AML-193 (cell line): ENCODE data around the gene C22orf39.
"Not testable (repeated sequence)": the region's sequence is repeated elsewhere in the genome, so short reads cannot be mapped to it uniquely, and the experiment has no call there.

Source experiments
- DNase-seq, 2 experiments: peaks; one replicate each; lab custom pipeline; 2025; lab: John Stamatoyannopoulos, UW

The C22orf39 gene

DNA sequence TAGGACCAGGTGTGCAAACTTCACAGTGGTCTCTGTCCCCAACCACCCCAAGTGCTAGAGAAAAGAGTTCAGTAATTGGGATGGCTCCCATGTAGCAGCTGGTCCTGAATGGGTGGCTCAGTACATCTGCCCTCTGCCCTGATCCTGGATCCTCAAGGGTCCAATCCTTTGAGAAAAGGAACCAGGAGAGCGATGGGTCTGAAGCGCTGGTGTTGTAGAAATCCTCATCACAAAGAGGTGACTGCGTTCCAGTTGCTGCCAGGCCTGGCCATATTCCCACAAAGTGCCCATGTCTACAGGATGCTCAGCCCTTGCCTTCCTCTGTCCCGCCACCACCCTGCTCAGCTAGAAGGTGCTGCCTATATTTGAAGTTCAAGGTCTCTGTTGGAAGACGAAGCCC, 6.2 kb upstream of the C22orf39 start:
- DNase-seq = no peak

DNA sequence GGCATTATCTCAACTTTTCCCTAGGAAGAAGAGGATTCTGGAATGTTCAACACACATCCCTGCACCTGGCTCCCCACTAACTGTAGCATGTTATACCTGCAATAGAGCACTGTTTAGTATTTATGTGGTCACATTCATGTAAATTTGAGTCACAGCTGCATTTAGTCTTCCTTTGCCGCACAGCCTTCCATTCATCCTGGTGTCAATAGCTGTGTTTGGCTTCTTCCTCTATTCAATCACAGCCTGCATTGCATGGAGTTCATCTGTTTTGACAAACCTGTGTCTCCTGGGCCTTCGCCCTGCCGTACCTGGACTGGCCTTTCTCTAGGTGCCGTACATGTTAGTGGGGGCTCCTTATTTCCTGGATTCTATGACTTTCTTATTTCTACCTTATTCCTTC, 4.1 kb upstream of the C22orf39 start:
- no peak for DNase-seq

DNA sequence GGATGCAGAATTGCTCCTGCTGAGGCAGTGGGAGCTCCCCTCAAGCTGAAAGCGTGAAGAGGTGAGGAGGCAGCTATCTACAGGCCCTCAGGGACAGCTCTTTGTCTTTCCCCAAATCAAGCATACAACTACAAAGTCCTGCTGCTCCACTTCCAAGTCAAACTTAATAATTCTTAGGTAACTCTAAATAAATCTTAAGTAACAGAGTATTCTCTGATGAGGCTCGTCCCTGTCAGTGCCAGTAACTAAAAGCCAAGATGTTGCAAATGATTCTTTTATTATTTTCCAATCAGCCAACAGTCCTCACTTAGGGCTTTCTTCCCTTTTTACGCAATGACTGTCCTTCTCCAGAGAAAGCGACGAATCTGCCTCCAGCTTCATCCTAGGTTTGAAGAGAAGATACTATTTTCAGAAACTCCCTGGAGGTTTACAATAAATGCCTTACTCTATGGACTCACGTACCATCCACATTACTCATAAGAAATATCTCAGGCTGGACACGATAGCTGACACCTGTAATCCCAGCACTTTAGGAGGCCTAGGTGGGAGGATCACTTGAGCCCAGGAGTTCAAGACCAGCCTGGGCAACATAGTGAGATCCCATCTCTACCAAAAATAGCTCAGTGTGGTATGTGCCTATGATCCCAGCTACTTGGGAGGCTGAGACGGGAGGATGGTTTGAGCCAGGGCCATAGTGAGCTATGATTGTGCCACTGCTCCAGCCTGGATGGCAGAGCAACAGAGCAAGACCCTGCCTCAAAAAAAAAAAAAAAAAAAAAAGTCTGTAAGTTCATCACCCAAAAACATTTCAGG, 3.1 kb upstream of the C22orf39 start:
- no peak for DNase-seq

DNA sequence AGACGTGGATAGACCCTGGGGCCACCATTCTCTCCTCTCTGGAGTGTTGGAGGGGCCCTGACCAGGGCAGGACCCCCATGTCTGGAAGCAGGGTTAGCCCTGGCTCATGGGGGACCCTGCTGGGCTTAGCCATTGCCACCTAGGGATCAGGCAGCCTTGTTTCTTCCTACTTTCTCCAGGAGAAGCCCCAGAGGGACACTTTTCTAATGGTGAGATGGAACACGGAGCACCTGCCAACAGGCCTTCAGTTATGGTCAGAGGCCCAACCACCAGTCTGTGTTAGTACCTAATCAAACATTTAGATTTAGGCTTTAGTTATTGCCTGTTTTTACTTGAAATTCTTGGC, 1.9 kb upstream of the C22orf39 start:
- DNase-seq = no peak

DNA sequence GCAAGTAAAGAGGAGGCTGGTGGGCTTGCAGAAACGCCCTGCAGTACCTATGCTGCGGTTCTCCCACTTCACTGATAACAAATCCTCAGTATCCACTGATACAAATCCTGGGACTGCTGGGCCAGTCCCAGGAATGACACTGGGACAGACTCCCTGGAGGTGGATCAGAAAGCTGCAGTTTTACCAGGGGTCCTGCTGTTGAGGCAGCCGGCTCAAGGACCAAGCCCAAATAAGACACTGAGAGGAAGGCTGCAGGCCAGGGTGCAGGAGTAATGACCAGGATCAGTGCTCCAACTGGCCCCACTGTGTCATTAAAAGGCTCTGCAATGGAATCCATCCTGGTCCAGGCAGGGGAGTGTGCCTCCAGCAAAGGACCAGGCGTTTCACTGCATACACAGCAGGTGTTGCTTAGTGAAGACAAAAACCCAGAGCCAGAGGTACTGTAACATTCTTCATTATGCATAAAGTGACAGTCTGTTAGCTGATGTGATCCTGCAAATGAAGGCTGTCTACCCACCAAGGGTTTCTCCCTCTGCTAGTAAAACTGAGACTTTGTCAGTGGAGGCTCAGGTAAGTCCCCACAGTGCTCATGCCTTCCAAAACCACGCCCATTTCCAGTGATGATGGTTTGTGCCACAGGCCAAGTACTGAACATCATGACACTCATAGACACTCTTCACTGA, 1.4 kb upstream of the C22orf39 start:
- no peak for DNase-seq

DNA sequence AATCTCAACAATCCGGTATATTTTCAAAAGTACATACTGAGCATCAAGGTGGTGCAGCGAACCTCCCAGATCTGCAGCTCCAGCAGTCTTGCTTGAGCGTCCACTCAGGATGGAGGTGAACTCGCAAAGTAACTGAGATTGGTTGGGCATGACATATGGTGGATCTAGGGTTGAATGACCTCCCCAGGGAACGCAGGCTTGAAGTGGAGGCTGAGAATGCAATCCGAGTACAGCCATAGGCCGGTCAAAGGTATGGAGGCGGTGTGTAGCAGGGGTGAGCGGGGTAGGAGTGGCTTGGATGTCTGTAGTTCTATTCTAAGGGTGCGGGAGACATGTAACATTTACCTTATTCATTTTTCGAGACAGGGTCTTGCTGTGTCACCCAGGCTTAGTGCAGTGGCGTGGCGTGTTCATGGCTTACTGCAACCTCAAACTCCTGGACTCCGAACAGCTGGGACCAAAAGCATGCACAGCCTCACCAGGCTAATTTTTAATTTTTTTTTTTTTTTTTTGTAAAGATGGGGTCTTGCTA, 631 bp upstream of the C22orf39 start:
- DNase-seq = no peak

DNA sequence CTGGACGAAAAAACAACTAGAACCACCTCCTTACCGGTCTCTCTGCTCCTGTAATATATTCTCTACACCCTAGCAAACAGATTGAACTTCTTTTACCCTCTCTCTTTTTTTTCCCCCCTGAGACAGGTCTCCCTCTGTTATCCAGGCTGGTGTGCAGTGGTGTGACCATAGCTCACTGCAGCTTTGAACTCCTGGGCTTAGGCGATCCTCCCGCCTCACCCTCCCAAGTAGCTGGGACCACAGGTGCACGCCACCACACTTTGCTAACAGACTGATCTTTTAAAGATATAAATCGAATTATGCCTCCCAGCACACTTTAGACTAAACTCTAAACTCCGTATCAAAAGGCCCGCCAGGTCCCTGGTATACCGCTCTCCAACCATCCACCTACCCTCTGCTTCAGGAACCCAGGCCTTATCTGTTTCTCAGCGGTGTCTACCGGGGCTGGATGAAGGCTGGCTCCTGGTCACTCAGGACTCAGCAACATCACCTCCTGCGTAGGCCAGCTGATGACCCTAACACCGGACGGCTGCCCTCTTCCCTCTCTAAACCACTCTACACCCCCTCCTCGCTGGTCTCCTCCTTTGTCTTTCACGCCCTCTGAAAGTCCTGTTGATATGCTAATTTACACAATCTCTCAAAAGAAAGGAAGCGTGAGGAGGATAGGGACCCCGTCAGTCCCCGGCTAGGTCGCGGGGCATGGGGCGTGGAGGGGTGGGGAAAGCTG, 745 bp downstream of the C22orf39 start:
- DNase-seq = peak in 1 of 2 experiments; percentile 7

DNA sequence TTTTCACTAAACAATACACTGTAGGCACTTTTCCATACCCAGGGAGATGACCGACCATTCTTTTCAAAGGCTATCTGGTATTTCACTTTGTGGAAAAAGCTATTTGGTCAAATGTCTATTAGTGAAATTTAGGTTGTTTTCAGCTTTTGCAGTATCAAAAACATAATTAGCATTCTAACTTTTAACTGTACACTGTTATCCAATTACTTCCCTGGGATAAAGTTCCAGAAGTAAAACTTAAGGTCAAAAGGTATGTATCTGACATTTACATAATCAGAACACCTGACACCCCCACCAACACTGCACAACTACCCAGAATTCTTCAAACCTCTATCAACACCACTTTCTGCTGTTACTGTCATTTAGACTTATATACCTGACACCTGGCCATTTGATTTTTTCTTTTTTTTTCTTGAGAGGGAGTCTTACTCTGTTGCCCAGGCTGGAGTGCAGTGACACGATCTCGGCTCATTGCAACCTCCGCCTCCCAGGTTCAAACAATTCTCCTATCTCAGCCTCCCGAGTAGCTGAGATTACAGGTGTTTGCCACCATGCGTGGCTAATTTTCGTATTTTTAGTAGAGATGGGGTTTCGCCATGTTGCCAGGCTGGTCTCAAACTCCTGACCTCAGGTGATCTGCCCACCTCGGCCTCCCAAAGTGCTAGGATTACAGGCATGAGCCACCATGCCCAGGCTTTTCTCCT, 2.1 kb downstream of the C22orf39 start:
- DNase-seq = not testable (repeated sequence)

DNA sequence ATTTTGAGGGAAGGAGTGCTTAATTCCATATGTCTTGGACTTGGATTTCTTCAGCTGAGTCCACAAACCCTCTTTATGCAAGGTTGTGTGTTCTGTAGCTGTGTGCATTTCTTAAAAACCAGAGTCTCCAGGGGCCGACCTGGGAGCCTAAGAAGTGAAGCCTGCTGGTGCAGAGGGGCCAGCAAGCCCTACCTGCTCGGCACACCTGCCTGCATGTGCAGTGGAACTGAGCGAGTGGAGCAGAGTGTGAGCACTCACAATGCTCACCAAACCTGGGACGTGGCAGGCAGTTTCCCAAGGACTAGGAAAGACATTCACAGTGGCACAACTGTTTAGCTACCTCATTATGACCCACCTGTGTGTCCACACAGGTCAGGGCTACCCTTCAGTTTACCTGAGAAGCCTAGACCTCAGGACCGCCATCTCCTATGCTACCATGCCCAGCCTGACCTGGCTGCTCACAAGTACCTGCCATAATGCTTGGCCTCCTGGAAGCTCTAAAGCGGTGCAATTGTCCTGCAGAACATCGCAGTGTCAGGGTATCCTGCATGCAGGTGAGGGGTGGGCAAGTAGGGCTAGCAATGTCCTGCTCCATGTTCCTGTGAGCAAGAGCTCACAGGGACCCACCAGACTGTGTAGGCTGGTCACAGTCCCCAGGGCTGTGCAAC, 3.8 kb downstream of the C22orf39 start:
- DNase-seq = no peak

DNA sequence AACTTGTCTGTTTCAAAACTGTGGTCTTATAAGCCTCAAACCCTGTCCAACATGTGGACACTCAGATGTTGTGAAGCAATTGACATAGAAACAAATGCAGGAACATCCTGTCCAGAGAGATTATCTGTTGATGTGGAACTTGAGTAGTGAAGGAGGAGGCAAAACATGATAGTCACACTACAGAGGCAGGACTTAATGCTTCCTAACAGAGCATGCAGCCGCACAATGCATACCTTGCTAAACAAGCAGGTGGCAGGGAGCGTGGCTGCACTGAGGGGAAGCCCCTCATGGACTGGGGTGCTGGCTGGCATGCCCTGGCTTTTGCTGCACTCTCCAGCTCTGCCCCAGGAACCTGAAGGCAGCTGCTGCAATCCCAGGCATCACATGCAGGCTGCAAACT, 5.3 kb downstream of the C22orf39 start:
- no peak for DNase-seq

DNA sequence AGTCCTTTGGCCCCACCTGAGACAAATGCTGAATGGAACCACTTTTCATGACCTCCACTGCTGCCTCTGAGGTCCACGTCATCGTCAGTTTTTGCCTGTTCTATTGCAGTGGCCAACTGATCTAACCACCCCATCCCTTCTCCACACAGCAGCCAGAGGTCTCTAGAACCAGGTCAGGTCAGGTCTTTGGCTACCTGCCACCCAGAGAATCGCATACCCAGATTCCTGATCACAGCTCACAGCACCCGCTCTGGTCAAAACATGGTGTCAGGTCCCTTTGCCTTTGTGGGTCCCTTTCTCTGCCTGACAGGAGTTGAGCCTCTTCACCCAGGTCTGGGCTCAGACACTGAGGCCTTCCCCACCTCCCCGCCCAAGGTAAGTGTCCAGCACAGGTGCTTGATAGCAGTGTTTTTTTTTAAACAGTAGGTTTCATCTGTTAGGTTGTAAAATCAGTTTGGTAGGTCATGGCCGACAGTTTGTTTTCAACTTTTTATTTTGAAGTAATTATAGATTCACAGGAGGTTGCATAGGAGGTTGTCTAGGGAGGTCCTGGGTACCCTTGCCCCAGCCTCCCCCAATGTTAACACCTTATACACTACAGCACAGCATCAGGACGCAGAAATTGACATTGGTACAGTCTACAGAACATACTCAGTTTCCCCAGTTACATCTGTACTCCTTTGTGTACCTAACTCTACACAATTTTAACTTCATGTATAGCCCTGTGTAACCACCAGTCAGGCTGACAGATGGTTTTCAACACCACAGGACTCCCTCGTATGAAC, 6.9 kb downstream of the C22orf39 start:
- no peak for DNase-seq

DNA sequence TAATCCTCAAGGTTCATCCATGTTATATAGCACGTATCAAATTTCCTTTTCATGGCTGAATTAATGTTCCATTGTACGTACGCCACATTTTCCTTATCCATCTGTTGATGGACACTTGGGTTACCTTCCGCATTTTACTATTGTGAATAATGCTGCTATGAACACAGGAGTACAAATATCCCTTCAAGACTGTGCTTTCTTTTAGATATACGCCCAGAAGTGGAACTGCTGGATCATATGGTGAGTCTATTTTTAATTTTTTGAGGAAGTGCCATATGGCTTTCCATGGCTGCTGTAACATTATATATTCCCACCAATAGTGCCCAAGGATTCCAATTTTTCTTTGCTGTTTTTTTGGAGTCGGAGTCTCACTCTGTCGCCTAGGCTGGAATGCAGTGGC, 9.2 kb downstream of the C22orf39 start:
- DNase-seq = no peak

DNA sequence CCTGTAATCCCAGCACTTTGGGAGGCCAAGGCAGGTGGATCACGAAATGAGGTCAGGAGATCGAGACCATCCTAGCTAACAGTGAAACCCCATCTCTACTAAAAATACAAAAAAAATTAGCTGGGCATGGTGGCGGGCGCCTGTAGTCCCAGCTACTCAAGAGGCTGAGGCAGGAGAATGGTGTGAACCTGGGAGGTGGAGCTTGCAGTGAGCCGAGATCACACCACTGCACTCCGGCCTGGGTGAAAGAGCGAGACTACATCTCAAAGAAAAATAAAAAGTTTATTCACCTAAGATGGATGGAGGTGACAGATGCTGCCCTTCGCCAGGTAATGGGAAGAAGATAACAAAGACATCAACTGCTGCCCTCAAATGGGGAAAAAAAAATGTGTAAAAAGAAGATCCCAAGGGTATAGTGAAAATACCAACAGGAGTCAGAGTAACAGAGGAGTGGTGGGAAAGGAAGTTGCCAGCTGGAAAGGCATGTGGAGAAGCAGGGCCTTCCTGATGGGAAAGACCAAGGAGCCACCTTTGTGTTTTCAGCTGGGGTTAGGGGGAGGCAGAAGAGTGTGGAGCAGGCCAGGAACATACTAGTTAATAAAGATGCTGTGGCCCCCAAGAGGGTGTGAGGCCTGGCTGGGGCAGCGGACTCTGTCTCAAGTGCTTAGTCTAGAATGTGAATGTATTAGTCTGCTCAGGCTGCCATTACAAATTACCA, 10.9 kb downstream of the C22orf39 start:
- not testable (repeated sequence) for DNase-seq

DNA sequence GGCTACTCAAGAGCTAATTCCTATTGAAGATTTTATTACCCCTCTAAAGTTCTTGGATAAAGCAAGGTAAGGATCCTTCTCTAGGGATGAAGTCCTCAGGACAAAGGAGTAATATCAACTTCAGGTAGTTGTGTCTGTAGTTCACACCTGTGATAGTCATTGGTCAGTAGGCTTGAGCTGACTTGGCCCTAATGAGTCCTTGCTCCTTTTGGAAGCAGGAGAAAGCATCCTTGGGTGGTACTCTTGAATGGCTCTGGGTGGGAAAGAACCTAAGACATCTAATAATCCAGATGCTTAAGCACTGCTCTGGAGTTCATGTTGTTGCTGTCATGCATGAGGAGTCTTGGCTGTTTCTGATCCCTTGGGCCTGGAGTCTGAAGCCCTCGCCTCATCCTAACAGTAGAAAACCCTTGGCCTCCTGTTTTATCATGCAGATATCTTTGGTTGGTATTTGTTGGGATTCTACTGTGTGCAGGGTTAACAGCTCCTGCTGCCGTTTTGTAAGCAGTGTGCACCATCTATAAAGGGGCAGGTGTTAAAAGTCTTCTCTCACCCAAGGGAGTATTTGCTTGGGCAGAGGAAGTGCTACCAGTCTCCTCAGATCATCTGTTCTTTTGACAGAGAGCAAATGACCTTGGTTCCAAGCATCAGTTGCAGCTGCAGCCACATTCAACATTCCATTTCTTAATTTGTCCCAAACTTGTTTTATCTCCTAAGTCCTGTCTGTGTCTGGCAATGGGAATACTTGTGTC, 12.5 kb downstream of the C22orf39 start:
- no peak for DNase-seq

DNA sequence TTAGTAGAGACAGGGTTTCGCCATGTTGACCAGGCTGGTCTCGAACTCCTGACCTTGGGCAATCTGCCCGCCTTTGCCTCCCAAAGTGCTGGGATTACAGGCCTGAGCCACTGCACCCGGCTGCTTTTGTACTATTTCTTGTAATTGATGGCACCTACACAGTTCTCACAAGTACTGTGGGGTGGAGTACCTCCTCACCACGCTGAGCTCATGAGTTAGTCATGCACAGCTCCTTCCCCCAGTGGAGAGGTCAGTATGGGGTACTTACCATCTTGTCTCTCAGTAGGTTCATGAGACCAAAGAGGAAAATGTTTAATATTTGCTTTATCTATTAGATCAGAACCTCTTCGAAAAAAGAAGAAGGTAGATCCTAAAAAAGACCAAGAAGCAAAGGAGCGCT, 13.1 kb downstream of the C22orf39 start:
- no peak for DNase-seq

DNA sequence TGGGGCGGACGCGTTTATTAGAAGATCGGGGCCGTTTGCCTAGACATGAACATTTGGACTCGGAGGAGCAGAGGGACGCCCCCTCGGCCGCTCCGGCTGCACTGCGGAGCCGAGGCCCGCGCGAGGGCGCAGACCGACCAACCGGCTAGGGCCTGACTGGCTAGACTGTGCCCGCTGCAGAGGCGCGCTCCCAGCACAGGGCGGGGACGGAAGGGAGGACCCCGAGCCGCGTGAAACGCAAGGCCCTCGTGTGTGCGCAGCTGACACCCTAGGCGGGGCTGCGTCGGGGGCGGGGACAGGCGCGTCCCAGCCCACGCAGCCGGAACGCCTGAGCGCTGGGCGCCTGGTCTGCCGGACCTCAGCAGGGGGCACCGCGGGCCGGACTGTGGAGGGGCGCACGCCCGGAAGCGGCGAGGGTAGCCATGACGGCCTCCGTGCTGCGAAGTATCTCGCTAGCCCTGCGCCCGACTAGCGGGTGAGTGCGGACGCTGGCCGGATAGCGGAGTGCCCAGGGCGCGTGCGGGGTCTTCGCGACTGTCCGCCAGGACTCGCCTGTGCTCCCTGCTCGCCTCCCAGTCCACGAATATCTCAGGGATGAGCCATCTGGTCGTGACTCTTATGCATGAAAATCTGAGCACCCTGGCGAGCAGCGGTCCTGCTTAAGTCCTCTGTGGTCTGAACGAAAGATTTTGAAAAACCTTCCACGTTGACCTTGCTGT, 15.2 kb downstream of the C22orf39 start, which contains the start of gene MRPL40:
Gene MRPL40 (plus strand): TSS at position 413 of the 719 bp plus-strand sequence. CDS start 10 bp downstream, at position 423.
- peak; percentile 85 to 88 for DNase-seq

DNA sequence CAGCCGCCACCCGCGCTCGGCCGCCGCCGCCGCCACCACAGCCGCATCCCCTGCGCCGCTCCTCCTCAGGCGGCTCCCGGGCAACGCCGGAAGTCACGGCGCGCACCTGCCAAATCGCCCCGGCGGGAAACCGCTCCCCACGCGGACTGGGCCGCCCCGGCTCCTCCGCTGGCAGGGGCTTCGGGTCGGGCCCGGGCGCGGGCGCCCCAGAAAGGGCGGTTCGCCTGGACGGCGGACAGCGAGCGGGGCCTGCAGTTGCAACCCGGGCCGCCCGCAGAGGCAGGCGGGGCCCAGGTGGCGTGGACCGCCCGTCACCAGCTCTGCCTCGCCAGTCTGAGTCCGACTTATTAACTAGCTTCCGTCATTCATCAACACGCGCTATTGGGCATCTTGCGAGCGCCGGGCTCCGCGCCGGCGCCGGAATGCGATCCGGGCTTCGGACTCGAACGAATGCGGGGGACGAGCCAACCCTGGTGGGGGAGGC, 15.8 kb downstream of the C22orf39 start, which contains the start of gene HIRA:
Gene HIRA (minus strand): TSS at position 85 of the 484 bp plus-strand sequence. CDS start 257 bp downstream, outside the sequence.
- DNase-seq = peak; percentile 46 to 61

DNA sequence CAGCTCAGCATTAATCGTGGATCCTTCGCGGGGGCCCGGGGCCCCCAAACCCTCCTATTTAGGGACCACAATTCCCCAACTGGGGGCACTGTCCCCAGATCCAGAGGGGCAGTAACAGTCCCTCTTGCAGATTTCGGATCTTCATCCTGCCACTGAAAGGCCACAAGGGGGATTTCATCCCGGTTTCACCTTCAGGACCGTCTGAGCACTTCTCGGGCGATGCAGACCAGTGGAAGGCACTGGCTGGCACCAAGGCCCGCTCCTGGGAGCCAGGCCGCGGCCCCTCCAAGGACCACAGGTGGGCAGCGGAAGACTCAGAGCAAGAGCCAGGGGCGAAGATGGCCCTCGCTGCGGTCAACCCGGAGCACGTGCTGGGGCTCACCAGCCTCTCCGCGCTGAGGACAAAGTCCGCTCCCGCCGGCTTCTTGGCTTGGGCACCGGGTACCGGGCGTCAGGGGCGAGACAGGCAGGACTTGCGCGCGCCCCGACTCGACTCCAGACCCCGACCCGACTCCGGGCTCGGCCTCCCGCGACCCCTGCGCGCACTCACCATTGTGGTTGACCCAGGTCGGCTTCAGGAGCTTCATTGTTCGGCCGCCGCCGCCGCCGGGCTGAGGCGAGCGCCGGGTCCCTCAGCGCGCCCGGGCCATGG, 16.5 kb downstream of the C22orf39 start:
- DNase-seq = no peak
